ENCODE data around the gene EPHA3.

EPHA3 gene

GRCh38 chr3:89372456-89372855 is 265.0 kb downstream of the EPHA3 start:
- DNase-seq: no peak

DNA sequence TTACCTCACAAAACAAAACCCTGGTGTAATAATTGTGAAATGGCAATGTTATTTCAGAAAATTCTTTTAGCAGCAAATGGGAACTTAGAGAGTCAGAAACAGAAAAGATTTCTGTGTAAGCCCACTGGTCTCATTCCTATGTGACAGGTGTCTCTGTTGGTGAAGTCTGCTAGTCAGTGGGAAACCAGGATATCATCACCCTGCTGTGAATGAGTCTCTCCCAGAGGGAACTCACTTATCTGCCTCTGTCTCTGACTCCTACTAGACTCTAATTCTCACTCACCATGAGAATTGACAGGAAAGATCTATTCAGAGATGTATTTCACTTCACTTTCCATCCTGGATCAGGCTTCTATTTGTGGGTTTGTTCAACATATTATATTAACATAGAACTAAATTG is 266.0 kb downstream of the EPHA3 start:
- no peak for DNase-seq

DNA sequence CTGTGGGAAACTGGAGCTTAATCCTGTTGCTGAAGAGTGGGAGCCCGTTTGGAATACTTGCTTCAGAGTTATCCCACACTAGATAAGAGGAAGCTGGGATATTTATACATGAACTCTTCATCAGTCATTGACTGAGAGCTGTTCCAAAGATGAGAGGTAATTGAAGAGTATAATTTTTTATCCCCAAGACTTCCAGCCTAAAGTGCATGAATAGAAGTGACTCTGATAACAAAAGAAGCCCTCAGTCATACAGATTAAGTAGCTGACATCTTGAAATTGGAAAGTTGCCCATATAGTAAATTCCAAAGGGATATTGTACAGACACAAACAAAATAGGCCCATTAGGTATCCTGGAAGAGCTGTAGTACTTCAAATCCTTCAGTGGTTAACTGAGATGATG is 268.0 kb downstream of the EPHA3 start:
- DNase-seq: no peak

DNA sequence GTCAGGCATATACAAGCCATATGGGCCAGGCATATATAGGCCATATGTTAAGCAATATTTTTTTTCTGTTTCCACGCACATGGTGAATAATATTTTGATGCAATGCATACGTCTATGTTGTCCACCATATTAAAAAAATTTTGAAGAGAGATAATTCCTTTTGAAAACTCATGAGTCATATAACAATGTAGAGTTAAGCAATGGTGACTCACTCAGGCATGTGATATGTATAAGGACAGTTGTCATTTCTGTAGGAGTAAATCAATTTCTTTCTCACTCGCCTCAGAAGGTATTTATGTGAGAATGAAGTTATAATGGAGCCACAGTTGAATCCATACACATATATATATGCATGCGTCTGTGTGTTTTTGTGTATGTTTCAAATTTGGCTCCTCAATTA is 272.6 kb downstream of the EPHA3 start:
- no peak for DNase-seq

DNA sequence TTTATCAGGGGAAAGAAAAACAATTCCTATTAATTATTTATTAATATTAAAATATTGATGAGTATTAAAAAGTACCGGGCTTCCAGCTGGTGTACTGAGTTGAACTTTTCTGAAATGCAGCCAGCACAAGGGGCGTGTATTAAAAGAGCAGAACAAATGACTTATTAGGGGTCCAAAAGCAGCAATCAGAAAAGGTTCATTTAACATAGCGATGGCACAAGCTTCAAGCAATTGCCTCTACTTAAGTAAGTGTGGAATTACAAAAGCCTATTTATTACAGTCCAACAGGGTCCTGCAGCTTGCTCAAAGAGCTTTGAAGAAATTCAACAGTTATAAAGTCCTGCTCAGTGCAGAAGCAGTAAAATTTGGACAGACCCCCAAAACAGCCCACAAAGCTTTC is 285.6 kb downstream of the EPHA3 start:
- DNase-seq: no peak

- no peak for DNase-seq
Measured at GRCh38 chr3:89395456-89395855, 288.0 kb downstream of the EPHA3 start.

DNA sequence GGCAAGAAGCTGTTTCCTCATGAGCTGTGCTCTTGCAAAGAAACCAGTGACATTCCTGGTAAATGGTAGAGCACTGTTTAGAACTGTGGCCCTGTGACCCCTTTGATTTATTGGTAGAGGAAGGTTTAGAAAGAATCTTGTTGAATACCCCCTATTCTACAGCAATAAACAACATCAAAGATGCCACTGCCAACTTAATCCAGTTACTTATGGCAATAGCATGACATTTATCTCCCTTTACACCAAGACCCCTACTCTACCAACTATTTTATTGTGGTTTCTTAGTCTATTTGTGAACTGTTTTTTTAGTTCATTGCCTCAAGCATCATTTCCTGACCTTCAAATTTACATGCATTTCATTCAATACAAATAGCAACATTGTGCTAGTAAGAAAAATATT is 288.6 kb downstream of the EPHA3 start:
- DNase-seq: no peak

DNA sequence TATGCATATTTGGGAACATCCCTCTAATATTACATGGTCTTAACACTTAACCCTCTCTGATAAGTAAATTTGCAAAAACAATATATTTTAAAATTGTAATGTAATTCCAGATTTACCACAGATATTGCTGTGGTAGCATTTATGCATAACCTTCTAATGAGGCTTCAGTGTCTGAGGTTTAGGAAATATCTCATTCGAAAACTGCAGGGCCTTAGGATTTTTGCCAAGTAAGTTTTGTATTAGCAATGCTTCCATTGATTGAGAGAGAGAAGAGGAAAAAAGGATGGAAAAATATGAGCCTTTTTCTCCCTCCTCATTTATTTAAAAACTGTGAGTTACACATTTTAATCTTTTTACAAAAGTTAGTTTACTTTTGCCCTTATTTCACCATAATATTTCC is 294.6 kb downstream of the EPHA3 start:
- DNase-seq: no peak

- DNase-seq: no peak
Measured at GRCh38 chr3:89405176-89405575, 297.8 kb downstream of the EPHA3 start.

DNA sequence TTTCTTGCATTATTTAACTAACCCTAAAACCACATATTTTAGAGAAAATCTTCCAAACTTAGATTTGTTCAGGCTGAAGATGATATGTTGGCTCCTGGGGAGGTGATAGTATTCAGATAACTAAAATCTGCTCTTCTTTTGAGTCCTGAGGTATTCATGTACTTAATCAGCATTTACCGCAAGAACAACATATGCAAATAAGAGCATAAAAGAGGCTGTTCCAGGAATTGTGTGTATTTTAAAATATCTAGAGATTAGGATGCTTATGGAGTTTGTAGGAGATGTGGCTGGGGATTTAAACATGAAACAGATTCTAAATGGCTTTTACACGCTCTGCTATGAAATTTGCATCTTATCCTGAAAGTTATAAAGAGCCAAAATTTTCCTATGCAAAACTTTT is 298.2 kb downstream of the EPHA3 start:
- no peak for DNase-seq

DNA sequence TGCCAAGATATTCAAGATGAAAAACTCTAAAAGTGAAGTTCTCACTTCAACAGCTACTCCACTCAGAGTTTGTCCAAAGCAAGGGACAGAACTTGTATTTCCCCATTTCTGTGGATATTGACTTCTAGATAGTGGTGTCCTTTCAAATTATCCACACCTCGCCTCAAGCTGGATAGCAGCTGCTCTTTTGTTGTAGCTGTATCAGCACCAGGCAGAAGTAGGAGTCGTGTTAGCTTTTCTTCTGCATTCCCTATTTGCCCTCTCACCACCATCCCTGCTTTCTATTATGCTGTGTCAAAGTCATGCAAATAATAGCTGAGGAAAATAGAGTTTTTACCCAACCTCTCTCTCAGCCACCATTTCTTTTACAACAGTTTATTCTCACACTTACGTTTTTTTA is 303.8 kb downstream of the EPHA3 start:
- DNase-seq: peak in 1 of 2 experiments; percentile 12

GRCh38 chr3:89414270-89414669 is 306.8 kb downstream of the EPHA3 start:
- no peak for DNase-seq

DNA sequence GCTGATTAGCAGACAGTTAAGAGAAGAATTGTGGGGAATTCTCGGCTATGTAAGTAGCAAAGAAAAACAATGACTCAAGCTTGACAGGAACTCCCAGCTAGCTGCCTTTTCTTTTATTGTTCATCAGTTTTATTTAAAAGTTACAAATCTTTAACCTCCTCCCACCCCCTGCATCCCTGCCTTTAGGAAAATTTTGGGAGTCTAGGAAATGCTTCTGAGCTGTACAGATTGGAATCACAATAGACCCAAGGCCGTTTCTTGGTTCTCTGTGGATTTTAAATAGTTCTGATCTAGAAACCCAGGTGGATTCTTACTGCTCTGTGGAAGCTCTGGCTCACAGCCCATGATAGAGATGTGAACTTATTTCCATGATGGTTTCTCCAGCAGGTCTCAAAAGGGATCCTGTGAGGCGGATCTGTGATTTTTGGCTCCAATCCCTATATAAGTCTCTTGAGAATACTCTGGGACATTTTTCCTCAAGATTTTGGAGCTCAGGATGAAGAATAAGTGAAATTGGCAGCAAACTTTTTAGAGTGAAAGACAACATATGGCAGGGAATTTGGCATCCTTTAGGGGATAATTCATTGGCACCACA is 312.3 kb downstream of the EPHA3 start:
- no peak for DNase-seq

- no peak for DNase-seq
Measured at GRCh38 chr3:89426060-89426459, 318.6 kb downstream of the EPHA3 start.

DNA sequence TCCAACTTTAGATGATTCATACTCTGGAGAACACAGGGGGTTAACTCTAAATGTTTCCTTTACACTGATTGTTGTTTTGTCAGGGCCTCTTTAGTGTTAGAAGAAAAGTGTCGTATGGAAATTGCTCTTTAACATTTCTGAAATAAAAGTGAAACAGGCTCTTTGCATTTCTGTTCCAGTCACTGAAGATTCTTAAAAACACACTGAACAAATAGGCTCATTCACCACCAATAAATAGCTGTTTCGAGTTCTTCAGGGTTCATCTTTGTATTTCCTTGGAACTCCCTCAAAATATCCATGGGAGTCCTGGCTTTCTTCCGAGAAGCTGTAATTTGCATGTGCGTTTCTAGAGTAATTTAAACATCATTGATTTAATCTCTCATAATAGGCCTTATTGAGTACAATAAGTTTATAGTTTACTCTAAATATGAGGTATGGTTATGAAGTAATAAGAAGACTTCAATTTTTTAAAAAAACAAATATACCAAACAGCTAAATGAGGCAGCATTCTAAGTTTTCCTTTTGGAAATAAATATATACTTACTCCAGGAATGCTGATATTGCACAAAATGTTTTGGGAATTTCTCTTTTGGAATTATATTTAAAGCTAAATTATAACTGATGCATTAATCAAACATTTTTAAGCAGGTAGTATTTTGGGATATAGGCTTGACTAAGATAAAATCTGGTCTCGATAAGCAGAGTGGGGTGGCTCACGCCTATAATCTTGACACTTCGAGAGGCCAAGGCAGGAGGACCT is 327.4 kb downstream of the EPHA3 start:
- DNase-seq: no peak

DNA sequence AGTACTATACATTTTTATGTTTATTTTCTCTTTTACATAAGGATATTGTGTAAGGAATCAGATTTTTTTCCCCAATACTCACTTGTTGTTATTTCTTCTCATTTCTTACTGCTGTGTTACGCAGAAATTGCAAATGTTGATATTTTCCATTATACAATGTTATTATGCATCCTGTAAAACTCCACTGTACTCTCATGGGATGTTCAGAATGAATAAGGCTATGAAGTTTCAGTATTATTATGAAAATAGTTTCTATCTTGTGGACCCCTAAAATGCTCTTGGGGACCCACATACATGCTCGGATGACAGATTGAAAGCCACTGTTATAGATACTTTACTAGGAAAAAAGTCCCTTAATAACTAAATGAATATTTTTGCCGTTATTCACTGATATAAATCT is 329.4 kb downstream of the EPHA3 start:
- no peak for DNase-seq

DNA sequence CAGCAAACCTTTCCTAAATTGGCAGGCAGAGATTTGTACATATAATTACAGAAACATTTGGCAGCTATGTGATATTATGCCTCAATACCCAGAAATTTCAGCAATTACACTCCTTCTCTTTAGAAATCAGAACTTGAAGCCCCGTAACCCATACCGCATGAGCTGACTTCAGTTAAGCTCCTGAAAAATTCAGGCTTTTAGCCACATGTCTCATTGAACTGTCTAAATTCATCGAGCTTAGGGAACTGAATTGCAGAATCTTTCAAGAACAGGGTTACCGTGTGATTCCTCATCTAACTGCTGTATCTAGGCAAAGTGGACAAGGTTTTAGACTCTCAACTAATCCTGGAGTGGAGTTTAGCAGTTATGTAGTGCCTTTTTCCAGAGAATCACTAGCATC is 333.0 kb downstream of the EPHA3 start:
- DNase-seq: peak; percentile 1 to 34

DNA sequence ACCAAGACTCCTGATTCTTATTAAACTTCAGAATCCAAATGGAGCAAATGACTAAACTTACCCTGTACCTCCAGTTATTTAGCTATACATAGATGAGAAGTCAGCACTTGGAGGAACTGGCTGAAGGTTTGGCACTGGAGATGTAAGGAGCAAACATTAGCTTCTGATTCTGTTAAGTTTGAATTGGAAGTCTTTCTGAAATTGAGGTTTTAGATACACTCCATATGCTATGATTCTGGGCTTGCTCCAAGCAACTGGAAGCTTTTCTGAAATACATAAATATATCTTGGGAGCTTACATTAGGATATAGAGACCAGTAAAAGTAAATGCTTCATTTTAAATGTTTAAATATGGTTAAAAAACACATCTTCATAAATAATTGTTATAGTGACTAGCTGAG is 333.7 kb downstream of the EPHA3 start:
- no peak for DNase-seq

- DNase-seq: no peak
Measured at GRCh38 chr3:89446593-89446992, 339.2 kb downstream of the EPHA3 start.

GRCh38 chr3:89447243-89447642 is 339.8 kb downstream of the EPHA3 start:
- DNase-seq: no peak

- no peak for DNase-seq
Measured at GRCh38 chr3:89449086-89449485, 341.7 kb downstream of the EPHA3 start.

DNA sequence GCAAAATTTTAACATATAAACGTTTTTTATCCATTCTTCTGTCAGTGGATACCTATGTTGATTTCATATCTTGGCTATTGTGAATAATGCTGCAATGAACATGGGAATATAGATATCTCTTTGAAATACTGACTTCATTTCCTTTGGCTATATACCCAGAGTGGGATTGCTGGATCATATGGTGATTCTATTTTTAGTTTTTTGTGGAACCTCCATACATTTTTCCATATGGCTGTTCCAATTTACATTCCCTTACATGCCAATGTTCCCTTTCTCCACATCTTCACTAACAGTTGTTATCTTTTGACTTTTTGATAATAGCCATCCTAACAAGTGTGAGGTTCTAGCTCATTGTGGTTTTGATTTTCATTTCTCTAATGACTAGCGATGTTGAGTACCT is 344.6 kb downstream of the EPHA3 start:
- DNase-seq: no peak

GRCh38 chr3:89455240-89455639 is 347.8 kb downstream of the EPHA3 start:
- DNase-seq: no peak

DNA sequence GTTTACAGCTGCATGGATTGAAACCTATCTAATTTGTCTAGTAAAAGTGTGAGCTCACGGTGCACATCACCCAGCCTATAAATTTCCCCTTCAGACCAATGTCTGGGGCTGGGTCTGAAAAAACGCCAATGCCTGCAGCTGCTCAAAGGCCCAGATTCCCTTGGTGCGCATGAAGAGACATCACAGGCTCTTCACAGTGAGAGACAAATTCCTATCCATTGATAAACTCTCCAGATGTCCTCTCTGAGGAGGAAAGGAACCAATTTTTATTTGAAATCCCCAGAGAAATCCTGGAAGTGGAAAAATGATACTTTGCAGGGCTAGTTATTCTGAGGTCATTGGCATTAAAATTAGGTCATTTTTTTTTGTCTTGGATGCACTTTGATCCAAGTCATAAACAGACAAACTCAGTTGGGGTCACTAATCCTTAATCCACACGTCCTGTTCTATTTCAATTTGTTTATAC is 360.5 kb downstream of the EPHA3 start:
- peak; percentile 9 to 53 for DNase-seq

DNA sequence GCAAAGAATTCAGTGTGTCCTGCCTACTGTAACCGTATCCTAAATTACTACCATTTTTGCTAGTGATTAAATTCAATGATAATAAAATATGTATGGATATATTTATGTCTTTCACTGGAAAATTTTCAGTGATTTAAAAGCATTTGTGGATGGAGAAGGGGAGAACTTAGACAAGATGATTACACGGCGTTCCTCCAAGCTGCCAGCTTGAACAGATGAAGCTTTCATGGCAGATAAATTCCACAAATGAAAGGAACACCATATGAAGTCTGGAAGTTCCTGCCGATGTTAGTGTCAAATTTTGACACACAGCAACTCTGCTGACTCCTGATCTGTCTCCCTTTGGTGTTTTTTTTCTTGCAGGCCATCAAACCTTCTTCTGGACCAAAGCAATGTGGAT is 364.7 kb downstream of the EPHA3 start:
- DNase-seq: no peak

Measured in NCI-H2081 (cell line).